HepG2 (cell line): ENCODE results near the gene MACROD2. TPM values are rescaled to one million over a fixed set of nuclear protein-coding genes. Genes with fewer than 3 reads are reported as not detected.

ENCODE experiments used
- ATAC-seq: fragments of 200-7000 bp; cut with Tn5 transposase; 3 replicates; pipeline ENCODE4 v1.9.1; 2020; ENCODE audit warnings: mild to moderate bottlenecking, moderate library complexity
- BruUV-seq: library from RNA; stranded (reverse); fragments of 400-500 nt; replicated peaks from 2 replicates; lab custom pipeline; 2021; lab: Mats Ljungman, UMichigan
- CTCF ChIA-PET: fragments of 300-600 bp; formaldehyde crosslinking; extraction: SDS; loops from one replicate; lab custom pipeline; 2021; ENCODE audit warnings: low total read pairs, inconsistent platforms, low intra/inter-chr PET ratio; lab: Yijun Ruan, JAX
- POLR2A ChIA-PET: fragments of 350-600 bp; sonication (Branson Sonifier 250); formaldehyde crosslinking; loops from one replicate; lab custom pipeline; 2020; ENCODE audit warnings: antibody characterized with exemption, inconsistent platforms; lab: Yijun Ruan, JAX
- DNase-seq: peaks from one replicate; pipeline ENCODE4 v3.0.0-alpha.2; 2015; ENCODE audit warnings: low spot score
- FAIRE-seq: peaks from 3 replicates; lab custom pipeline; 2011; peaks lifted over from hg19 to GRCh38; lab: Jason Lieb, UNC
- H2AFZ ChIP-seq: one replicate; pipeline ENCODE4 v1.6.1; 2011; ENCODE audit warnings: low read length, inconsistent platforms
- H3K27ac ChIP-seq: fragments of 300-600 bp; 3 replicates; pipeline ENCODE4 v1.8.0; 2011; ENCODE audit warnings: mixed run types, mild to moderate bottlenecking, mixed read lengths, low read length, inconsistent platforms; ENCODE audit not compliant: insufficient read depth; ENCODE audit errors: extremely low read length
- H3K27me3 ChIP-seq, 2 experiments: fragments of 200-600 bp in 1 of 2; 2 replicates in 1 of 2; 3 replicates in 1 of 2; pipeline versions ENCODE4 v1.6.0 to v1.8.0; 2011; ENCODE audit warnings: low read length in 2 of 2, mild to moderate bottlenecking in 2 of 2, moderate library complexity in 2 of 2, inconsistent platforms in 1 of 2; ENCODE audit not compliant: insufficient read depth in 2 of 2, control insufficient read depth in 1 of 2
- H3K36me3 ChIP-seq, 2 experiments: fragments of 200-600 bp in 1 of 2; replicated peaks in 1 of 2; 2 replicates in 1 of 2; 3 replicates in 1 of 2; pipeline versions ENCODE4 v1.5.1 to v1.8.0; 2011; ENCODE audit warnings: low read length in 2 of 2, inconsistent platforms in 1 of 2; ENCODE audit not compliant: insufficient read depth in 2 of 2, control insufficient read depth in 1 of 2
- H3K4me1 ChIP-seq: 2 replicates; pipeline ENCODE4 v1.5.1; 2012; ENCODE audit warnings: low read length, inconsistent platforms; ENCODE audit not compliant: insufficient read depth
- H3K4me2 ChIP-seq: 2 replicates; pipeline ENCODE4 v1.6.0; 2011; ENCODE audit warnings: low read depth, low read length, inconsistent platforms
- H3K4me3 ChIP-seq, 3 experiments: fragments of 200-600 bp in 1 of 3; sonication (generic), shearing (Covaris generic) in 1 of 3; replicated peaks in 1 of 3; 2 replicates each; pipeline ENCODE4 v1.5.1; 2011 to 2016; ENCODE audit warnings: low read length in 3 of 3, inconsistent platforms in 2 of 3, low read depth in 2 of 3, mild to moderate bottlenecking in 2 of 3, control low read depth in 1 of 3, mixed read lengths in 1 of 3; ENCODE audit not compliant: insufficient read depth in 1 of 3
- H3K79me2 ChIP-seq: one replicate; pipeline ENCODE4 v1.6.1; 2011; ENCODE audit warnings: low read length, inconsistent platforms; ENCODE audit not compliant: insufficient read depth
- H3K9ac ChIP-seq: 2 replicates; pipeline ENCODE4 v1.6.0; 2011; ENCODE audit warnings: mild to moderate bottlenecking, low read depth, low read length, inconsistent platforms; ENCODE audit not compliant: insufficient read depth
- H3K9me3 ChIP-seq: 2 replicates; pipeline ENCODE4 v1.5.1; 2012; ENCODE audit warnings: mild to moderate bottlenecking, low read length
- H4K20me1 ChIP-seq: 2 replicates; pipeline ENCODE4 v1.6.0; 2011; ENCODE audit warnings: inconsistent platforms, mild to moderate bottlenecking, low read length, moderate library complexity; ENCODE audit not compliant: insufficient read depth
- GTF3A ChIP-seq: sonication (generic); formaldehyde crosslinking; conservative IDR thresholded peaks from 2 replicates; pipeline ENCODE4 v1.4.0; 2020; ENCODE audit warnings: mild to moderate bottlenecking, missing genetic modification reagents
- SMYD3 ChIP-seq: sonication (generic); formaldehyde crosslinking; IDR thresholded peaks from 2 replicates; pipeline ENCODE4 v1.8.1; 2023; ENCODE audit warnings: mild to moderate bottlenecking, missing genetic modification reagents
- ZBTB33 ChIP-seq: sonication (generic); formaldehyde crosslinking; IDR thresholded peaks from 2 replicates; pipeline ENCODE4 v1.4.0; 2020; ENCODE audit warnings: missing genetic modification reagents
- ZHX2 ChIP-seq, 2 experiments: sonication (generic) in 1 of 2; formaldehyde crosslinking in 1 of 2; IDR thresholded peaks; 2 replicates each; pipeline versions ENCODE4 v1.6.1 to v1.9.0; 2014 to 2022; ENCODE audit warnings: antibody characterized with exemption in 1 of 2, borderline replicate concordance in 1 of 2, inconsistent platforms in 1 of 2, low read depth in 1 of 2, missing genetic modification reagents in 1 of 2
- ZNF331 ChIP-seq: sonication (generic); formaldehyde crosslinking; IDR thresholded peaks from 2 replicates; pipeline ENCODE4 v1.4.0; 2020; ENCODE audit warnings: missing genetic modification reagents
- ZNF687 ChIP-seq: sonication (generic); formaldehyde crosslinking; IDR thresholded peaks from 2 replicates; pipeline ENCODE4 v1.5.1; 2020; ENCODE audit warnings: mild to moderate bottlenecking, missing genetic modification reagents, moderate library complexity
- WGBS: methylation state at CpG from one replicate; pipeline ENCODE4 v1.1.6; 2017; ENCODE audit warnings: low lambda C conversion rate; 5-methylcytosine and 5-hydroxymethylcytosine counted together
- in situ Hi-C: cut with HindIII; loops from 2 replicates; pipeline ENCODE4 v1.10.0; 2017; ENCODE audit warnings: low pct_unique_long_range_greater_than_20kb; ENCODE audit not compliant: extremely low pct_ligation_motif_present
- intact Hi-C: fragments of 100-400 bp; cut with micrococcal nuclease; formaldehyde crosslinking; loops from one replicate; pipeline ENCODE4 v1.10.0; 2022; ENCODE audit not compliant: unreplicated experiment
- polyA plus RNA-seq, 8 experiments: library from polyadenylated mRNA; depleted of rRNA in 3 of 8; stranded (reverse) in 7 of 8; unstranded in 1 of 8; fragments of >200 nt; fragmentation: Illumina TruSeq in 4 of 8; extraction: Trizol in 4 of 8; gene quantifications; 2 replicates each; pipeline versions ENCODE4 v1.2.1 to v1.2.3, GENCODE V29; 2011 to 2016; ENCODE audit warnings: low read depth in 4 of 8, missing spikeins in 1 of 8, mixed read lengths in 1 of 8; ENCODE audit not compliant: insufficient read depth in 1 of 8
- total RNA-seq, 5 experiments: library from RNA; depleted of rRNA; stranded (reverse); fragments of >200 nt; fragmentation: Illumina TruSeq; extraction: Trizol; gene quantifications; 2 replicates each; pipeline ENCODE4 v1.2.3, GENCODE V29; 2016; ENCODE audit warnings: low read depth in 1 of 5
- TF ChIP-seq, protein P1 (sequence below): sonication (generic); formaldehyde crosslinking; IDR thresholded peaks from 2 replicates; pipeline ENCODE4 v1.8.1; 2023; ENCODE audit warnings: mild to moderate bottlenecking, moderate library complexity, missing genetic modification reagents
- TF ChIP-seq, protein P2 (sequence below): sonication (generic); formaldehyde crosslinking; IDR thresholded peaks from 2 replicates; pipeline ENCODE4 v1.5.1; 2020; ENCODE audit warnings: mild to moderate bottlenecking, moderate library complexity, missing genetic modification reagents

MACROD2 gene
- total and polyA plus RNA-seq, 2 of the 13 experiments (the other 11 are each of a cell fraction or from before 2014, with no cell fraction given) = 0.13 to 0.51 TPM

- no peak for FAIRE-seq
- POLR2A ChIA-PET = interaction anchor here (2.0 kb wide), 1 partner anchor 35 kb away, joined by 11 read pairs; no protein-coding TSS in a partner anchor
- in situ Hi-C loops = no loop called here
- no peak for TF ChIP-seq ZNF331
- TF ChIP-seq, protein P1, sequence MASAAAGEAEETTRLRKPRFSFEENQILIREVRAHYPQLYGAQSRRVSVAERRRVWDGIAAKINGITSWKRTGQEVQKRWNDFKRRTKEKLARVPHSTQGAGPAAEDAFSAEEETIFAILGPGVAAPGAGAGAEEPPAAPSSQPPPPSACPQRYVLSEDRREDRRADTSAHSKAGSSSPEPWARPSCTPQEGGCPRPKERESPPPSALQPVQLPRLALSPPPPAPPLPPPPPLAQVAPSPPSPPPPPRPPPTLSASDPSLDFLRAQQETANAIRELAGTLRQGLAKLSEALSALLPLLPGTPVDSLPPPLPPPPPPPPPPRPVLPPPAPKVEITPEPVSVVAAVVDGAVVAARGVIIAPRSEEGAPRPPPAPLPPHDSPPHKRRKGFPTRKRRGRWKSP = no peak
- no peak for TF ChIP-seq GTF3A
- no peak for TF ChIP-seq SMYD3 (CRISPR knock-in tag)
- TF ChIP-seq ZNF687 (CRISPR knock-in tag) = no peak
- no peak for TF ChIP-seq ZHX2 (IDR thresholded peaks at IDR 0.05; ENCODE audit: low read depth)
- TF ChIP-seq ZHX2 (CRISPR knock-in tag; IDR thresholded peaks at IDR 0.05; ENCODE audit: borderline replicate concordance) = no peak
- no peak for TF ChIP-seq ZBTB33
- TF ChIP-seq, protein P2, sequence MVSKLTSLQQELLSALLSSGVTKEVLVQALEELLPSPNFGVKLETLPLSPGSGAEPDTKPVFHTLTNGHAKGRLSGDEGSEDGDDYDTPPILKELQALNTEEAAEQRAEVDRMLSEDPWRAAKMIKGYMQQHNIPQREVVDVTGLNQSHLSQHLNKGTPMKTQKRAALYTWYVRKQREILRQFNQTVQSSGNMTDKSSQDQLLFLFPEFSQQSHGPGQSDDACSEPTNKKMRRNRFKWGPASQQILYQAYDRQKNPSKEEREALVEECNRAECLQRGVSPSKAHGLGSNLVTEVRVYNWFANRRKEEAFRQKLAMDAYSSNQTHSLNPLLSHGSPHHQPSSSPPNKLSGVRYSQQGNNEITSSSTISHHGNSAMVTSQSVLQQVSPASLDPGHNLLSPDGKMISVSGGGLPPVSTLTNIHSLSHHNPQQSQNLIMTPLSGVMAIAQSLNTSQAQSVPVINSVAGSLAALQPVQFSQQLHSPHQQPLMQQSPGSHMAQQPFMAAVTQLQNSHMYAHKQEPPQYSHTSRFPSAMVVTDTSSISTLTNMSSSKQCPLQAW = no peak
These were observed 955.3 kb downstream of the MACROD2 start for GRCh38 chr20:14950633-14951032.

More at GRCh38 chr20:14950633-14951032, 955.3 kb downstream of the MACROD2 start:
- no peak for DNase-seq
- H3K9me3 ChIP-seq = no peaks in the 10 kb centered on the region
- H4K20me1 ChIP-seq = no peaks in the 10 kb centered on the region
- H3K27me3 ChIP-seq = no peaks in the 10 kb centered on the region
- BruUV-seq = no TSS peak
- no peak overlapping the region for H3K9ac ChIP-seq
- H2AFZ ChIP-seq = no peak overlapping the region
- intact Hi-C loops = no loop called here
- no peaks in the 10 kb centered on the region for H3K79me2 ChIP-seq
- WGBS = 59% methylated on average over 1 of the region's 1 CpG
- H3K4me1 ChIP-seq = peaks cover 12% of the 10 kb centered on the region
- H3K27ac ChIP-seq = no peak overlapping the region
- no peak overlapping the region for H3K4me2 ChIP-seq
- H3K4me3 ChIP-seq = no peak overlapping the region
- CTCF ChIA-PET = no interaction called here
- no peaks in the 10 kb centered on the region for H3K36me3 ChIP-seq
- no peak for ATAC-seq
